Inflammatory macrophage treated with lipopolysaccharide for 1 hour (primary cell): ENCODE measurements around the gene ZNF493.

Source experiments
- DNase-seq, 2 donors: peaks; one replicate each; pipeline ENCODE4 v3.0.0-alpha.2; 2020 to 2022

The ZNF493 gene

DNA sequence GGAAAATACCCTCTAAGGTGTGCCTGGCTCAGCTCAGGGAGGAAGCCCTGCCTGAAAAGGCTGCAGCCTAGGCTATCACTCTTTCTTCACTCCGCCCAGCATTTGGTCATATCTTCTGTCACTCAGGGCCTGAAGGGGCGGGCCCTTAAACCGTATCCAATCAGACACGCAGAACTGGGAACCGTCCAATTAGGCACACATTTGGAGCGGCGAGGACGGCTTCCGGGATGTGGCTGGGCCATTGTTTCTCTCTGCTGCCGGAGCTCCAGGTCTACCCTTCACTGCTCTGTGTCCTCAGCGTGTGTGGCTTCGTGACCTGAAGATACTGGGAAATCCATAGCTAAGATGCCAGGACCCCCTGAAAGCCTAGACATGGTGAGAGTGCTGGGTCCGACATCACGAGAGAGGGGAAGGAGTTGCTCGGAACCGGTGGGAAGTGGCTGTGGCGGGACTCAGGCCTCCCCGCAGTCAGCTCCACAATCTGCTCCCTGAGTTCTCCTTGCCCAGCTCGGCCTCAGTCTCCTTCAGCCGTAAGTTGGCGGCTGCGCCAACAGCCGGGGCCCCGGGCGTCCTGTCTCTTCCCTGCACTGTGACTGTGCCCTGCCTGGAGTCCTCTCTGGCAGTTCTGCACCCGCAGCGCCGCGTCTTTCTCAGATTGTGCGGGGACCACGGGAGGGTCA, at the start of gene ZNF493:
Gene ZNF493, plus strand, starts transcription at position 241 of the 680 bp plus-strand sequence. Its CDS starts 105 bp downstream, at position 346.
- peak; percentile 87 to 93 for DNase-seq

DNA sequence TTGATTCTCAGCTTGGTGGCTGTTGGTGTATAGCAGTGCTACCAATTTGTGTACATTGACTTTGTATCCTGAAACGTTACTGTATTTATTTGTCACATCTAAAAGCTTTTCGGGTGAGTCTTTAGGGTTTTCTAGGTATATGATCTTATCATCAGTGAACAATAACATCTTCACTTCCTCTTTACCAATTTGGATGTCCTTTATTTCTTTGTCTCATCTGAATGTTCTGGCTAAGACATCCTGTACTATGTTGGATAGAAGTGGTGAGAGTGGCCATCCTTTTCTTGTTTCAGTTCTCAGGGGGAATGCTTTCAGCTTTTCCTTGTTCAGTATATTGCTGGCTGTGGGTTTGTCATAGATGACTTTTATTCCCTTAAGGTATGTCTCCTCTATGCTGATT, 44.1 kb upstream of the ZNF493 start:
- DNase-seq: no peak

GRCh38 chr19:21358768-21359451, 38.0 kb upstream of the ZNF493 start, which contains the start of gene ZNF738:
ZNF738 (plus strand) TSS chr19:21359000; CDS start chr19:21359141, 141 bp downstream.
- peak; percentile 92 to 93 for DNase-seq

GRCh38 chr19:21362291-21362690, 34.6 kb upstream of the ZNF493 start:
- no peak for DNase-seq

DNA sequence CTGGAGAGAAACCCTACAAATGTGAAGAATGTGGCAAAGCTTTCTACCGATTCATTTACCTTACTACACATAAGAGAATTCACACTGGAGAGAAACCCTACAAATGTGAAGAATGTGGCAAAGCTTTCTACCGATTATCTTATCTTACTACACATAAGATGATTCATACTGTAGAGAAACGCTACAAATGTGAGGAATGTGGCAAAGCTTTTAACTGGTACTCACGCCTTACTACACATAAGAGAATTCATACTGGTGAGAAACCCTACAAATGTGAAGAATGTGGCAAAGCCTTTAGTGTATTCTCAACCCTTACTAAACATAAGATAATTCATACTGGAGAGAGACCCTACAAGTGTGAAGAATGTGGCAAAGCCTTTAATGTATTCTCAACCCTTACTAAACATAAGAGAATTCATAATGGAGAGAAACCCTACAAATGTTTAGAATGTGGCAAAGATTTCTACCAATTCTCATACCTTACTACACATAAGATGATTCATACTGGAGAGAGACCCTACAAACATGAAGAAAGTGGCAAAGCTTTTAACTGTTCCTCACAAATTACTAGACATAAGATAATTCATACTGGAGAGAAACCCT, 12.9 kb upstream of the ZNF493 start:
- no peak for DNase-seq

DNA sequence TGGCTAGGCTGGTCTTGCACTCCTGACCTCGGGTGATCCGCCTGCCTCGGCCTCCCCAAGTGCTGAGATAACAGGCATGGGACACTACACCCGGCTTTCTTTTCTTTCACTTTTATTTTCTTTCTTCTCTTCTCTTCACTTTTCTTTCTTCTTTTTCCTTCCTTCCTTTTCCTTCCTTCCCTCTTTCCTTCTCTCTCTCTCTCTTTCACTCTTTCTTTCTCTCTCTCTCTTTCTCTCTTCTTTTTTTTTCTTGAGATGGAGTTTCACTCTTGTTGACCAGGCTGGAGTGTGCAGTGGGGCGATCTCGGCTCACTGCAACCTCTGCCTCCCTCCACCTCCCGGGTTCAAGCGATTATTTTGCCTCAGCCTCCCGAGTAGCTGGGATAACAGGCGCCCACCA, 812 bp upstream of the ZNF493 start:
- DNase-seq: no peak

DNA sequence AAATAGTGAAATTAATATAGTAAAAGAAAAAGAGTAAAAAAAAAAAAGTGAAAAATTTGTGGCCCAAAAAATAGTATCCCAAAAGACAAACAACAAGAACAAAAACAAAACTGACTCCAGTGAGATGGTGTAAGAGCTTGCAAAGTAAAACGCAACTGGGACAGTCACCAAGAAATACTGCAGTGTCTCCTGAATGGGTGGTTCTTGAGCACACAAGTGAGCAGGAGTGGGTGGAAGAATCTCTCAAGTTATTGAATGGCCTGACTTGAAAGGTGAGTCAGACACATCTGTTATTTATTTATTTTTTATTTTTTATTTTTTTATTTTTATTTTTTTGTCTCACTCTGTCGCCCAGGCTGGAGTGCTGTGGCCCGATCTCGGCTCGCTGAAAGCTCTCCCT, 1.9 kb downstream of the ZNF493 start:
- DNase-seq: no peak

DNA sequence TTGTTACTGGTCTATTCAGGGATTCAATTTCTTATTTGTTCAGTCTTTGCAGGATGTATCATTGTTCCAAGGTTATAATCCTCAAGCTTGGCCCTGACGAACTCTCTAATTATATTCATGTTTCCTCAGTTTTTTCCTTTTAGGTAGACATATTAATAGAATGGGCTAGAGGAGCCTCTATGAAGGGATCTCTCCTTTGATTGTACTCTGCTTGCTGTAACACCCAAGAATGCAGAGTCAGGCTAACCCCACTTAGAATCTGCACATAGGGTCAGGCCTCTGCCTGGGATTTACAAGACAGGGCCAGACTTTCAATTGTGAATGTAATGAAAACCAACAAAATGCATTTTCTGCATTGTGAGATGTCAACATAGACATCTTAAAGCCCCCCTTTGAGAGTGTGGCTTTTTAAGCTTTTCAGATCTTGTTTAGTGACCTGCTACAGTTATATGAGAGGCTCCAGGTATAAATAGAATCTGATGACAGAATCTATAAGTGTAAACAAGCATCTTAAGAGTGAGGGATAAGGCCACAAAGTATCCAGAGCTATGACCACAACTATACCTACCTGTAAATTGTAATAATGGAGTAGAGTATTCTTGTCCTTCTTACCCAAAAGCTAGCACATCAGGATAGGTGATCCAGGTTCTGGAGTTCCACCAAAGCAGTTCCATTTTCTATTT, 5.5 kb downstream of the ZNF493 start:
- DNase-seq: no peak

GRCh38 chr19:21410166-21410565, 13.2 kb downstream of the ZNF493 start:
- DNase-seq: no peak

GRCh38 chr19:21422244-21422643, 25.3 kb downstream of the ZNF493 start:
- DNase-seq: no peak

- no peak for DNase-seq
Measured at GRCh38 chr19:21423057-21424041, 26.4 kb downstream of the ZNF493 start.

GRCh38 chr19:21430675-21431074, 33.7 kb downstream of the ZNF493 start:
- no peak for DNase-seq

- no peak for DNase-seq
Measured at GRCh38 chr19:21432590-21432989, 35.7 kb downstream of the ZNF493 start.

DNA sequence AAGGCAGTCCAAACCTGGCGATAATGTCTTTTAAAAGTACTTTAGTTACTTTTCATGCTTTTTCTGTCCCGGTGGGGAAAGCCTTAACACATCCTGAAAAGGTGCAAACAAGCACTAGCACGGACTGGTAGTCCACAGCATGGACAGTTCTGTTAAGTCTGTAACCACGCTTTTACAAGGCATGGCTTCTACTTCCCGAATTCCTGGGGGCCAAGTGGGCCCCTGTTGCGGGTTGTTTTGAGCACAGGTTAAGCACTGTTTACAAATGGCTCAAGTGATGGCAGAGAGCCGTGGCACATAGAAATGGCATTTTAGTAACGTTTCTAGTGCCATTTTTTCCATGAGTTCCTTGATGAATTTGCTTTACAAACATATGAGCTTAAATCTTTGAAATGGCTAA, 37.6 kb downstream of the ZNF493 start:
- DNase-seq: no peak

- DNase-seq: no peak
Measured at GRCh38 chr19:21434967-21435544, 38.1 kb downstream of the ZNF493 start.

DNA sequence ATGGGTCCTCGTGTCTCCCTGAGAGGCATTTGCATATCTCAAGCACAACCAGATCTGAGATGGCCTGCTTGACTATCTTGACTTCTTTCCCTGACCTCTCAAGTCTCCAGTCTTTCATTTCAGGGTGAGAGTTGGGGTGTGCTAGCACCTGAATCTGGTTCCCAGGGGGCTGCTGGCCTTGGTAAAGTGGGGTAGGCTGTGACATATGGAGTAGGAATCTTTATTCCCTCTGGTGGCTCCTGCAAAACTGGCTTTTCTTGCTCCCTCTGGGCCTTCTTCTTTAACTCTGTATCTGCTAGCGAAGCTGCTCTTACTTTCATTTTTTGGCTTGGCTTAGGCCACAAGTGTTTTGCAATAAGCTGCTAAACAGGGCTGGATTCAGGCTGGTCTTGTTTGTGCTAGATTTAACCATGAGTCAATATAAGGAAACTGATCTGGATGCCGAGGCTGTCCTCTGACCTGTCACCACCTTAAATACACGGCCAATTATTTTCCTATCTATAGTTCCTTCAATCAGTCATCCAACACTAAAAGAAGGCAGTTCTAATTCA, 42.3 kb downstream of the ZNF493 start:
- DNase-seq: no peak

GRCh38 chr19:21440321-21440720, 43.4 kb downstream of the ZNF493 start:
- DNase-seq: no peak

GRCh38 chr19:21451187-21451586, 54.3 kb downstream of the ZNF493 start:
- DNase-seq: no peak

DNA sequence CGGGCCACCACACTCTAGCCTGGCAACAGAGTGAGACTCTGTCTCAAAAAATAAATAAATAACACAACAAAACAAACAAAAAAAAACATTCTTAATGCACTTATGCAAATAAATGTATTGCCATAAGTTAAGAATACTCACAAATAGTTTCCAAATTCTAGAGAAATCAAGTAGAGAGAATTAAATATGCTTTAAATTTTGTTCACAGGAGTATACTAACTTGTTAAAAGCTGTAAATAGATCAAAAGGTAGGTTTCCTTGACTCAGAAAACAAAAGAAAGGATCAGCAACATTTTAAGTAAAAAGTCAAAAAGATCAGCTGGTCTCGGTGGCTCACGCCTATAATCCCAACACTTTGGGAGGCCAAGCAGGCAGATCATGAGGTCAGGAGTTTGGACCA, 58.0 kb downstream of the ZNF493 start:
- no peak for DNase-seq

DNA sequence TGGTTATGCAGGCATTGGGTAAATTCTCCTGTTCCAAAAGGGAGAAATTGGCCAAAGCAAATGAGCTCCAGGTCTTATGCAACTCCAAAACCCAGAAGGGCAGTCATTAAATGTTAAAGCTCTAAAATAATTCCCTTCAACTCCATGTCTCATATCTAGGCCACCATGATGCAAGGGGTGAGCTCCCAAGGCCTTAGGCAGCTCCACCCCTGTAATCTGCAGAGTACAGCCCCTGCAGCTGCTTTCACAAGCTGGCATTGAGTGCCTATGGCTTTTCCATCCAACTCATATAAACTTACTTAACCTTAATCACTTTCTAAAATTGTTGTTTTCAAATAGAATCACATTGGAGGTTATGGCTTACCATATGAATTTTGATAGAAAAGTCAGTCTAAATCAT, 63.8 kb downstream of the ZNF493 start:
- no peak for DNase-seq

DNA sequence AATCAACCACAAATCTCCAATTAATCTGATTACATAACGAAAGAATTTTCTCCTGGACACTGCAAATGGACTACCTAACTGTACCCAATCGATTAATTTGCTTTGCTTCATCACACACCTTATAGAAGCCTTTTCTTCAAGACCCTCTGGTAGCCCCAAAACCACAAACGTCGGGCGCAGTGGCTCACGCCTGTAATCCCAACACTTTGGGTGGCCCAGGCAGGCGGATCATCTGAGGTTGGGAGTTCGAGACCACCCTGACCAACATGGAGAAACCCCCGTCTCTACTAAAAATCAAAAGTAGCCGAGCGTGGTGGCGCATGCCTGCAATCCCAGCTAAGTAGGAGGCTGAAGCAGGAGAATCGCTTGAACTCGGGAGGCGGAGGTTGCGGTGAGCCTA, 65.6 kb downstream of the ZNF493 start:
- DNase-seq: no peak
